Activated CD8-positive, alpha-beta memory T cell treated with anti-CD3 and anti-CD28 coated beads for 48 hours (primary cell): ENCODE measurements around the gene ANO3.
"Not testable (repeated sequence)": the region's sequence is repeated elsewhere in the genome, so short reads cannot be mapped to it uniquely, and the experiment has no call there.

Experiments
- DNase-seq, 3 experiments: peaks; one replicate each; pipeline ENCODE4 v3.0.0-alpha.2; 2020; ENCODE audit warnings: low read depth in 2 of 3, low spot score in 2 of 3

The ANO3 gene

GRCh38 chr11:26331911-26332571 lies at the start of gene ANO3:
Gene ANO3, plus strand, starts transcription at chr11:26332130. Its CDS starts 146 bp downstream, at chr11:26332276.
- no peak for DNase-seq

- no peak for DNase-seq
These were observed 48.0 kb upstream of the ANO3 start for GRCh38 chr11:26283852-26284408.

DNA sequence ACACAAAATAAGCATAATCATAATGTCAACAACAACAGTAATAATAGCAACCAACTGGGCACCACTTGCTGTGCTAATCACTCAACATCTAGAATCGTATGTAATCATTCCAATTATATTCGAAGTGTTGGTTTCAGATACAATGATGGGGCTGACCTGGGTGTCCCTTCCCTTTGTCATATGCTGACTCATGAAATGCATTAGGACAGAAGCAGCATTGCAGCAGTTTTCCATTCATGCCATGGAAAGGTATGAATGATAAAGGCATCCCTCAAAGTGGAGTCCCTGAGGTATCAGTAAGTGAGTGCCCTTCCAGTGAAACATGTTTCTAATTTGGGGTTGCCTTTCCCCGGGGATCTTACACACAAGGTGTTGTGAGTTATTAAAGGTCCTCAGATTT lies 46.3 kb upstream of the ANO3 start:
- no peak for DNase-seq

DNA sequence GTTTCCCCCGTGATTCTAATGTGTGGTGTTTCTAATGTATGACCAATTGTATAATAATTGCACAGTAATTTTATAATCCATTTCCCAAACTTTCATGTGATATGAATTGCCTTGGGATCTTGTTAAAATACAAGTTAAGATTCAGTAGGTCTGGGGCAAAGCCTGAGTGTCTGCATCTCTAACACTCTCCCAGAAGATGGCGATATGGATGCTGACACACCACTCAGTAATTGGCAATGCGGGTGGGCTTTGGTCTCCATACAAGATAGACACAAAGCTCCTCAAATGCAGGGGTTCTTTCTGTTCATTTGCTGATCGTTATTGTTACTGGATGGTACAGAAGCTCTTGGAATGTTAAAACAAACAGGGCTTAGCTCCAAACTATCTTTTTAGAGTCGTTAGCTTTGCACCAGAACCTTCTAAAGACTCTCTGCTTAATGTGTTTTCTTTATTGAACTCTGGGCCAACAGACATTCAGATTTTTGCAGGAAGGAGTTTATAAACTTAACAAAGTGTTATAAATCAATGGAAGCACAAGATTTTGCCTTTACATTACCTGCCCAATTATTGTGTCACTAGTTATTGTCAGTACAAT lies 45.4 kb upstream of the ANO3 start:
- DNase-seq = no peak

DNA sequence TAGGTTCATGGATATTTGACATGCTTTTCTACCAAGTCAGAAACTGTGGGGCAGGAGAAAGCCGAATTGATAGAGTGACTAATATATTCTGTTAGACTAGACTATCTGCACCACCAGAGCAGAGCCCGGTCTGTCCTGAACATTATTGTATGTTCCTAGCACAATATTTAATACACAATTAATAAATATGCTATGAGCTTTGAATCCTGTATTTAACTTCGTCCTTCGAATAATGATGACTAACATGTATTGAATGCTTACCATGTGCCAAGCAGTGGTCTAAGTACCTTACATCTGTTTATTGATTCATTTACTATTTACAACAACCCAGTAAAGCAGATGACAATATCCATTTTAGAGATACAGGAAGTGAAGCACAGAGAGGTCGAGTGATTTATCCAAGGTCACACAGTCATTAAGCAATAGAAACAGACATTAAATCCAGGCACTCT lies 44.8 kb upstream of the ANO3 start:
- DNase-seq = no peak

- no peak for DNase-seq
These were observed 34.5 kb upstream of the ANO3 start for GRCh38 chr11:26297189-26297975.

GRCh38 chr11:26316372-26316771 lies 15.6 kb upstream of the ANO3 start:
- DNase-seq = not testable (repeated sequence)

DNA sequence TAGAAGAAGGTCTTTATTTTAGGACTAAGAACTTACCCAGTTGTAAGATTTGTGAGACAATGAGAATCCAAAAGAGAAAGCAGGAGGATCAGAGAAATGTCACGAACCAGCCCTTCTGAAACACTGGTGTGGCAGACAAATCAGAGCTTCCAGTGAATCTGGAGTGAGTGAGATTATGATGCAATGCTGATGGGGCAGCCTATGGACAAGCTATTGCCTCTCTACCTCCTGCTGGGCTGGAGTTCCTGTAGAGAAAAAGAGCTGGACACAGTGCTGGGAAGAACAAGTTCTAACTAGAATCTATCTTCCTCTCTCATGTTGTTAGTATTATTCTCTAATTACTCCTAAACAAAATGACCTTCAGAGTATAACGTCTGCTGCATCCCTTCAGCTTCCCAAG lies 12.0 kb upstream of the ANO3 start:
- DNase-seq = no peak

GRCh38 chr11:26321516-26321915 lies 10.4 kb upstream of the ANO3 start:
- DNase-seq = no peak

- no peak for DNase-seq
These were observed 9.4 kb upstream of the ANO3 start for GRCh38 chr11:26322335-26323067.

DNA sequence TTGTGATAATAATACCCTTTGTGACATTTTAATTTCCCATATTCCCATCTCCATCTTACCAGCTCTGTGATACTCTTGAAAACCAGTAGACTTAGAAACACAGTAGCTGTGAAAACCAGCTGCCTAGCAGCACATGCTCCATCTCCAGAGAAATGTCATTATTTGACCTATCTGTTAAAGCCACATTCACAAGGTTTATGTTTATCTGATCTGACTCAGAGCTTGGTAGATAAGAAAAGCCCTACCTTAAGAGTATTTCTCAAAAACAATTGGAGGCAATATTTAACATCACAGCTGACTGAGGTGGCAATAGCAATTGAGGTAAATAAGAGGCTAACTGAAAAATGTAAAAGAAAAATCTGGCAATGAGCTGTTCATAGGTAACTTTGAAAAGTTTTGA lies 8.1 kb upstream of the ANO3 start:
- DNase-seq = no peak

- DNase-seq = no peak
These were observed 7.7 kb upstream of the ANO3 start for GRCh38 chr11:26324270-26324669.

- DNase-seq = no peak
These were observed 5.0 kb upstream of the ANO3 start for GRCh38 chr11:26326793-26327400.

DNA sequence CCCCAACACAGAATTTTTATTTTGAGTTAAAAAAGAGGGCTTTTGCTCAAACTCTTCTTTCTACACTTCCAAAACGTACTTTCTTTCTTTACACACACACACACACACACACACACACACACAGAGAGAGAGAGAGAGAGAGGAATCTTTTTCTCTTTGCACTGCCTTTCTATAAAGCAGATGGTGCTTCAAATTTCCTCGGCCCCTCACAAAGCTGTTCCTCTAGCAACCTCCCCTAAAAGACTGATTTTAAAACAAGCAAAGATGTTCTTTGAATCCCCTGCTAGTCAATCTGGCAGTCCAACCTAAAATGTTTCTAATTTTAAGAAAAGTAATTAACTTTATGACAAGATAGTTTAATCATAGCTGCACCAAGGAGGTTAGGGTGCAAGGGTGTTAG lies 2.7 kb upstream of the ANO3 start:
- DNase-seq = no peak

- no peak for DNase-seq
These were observed 1.7 kb upstream of the ANO3 start for GRCh38 chr11:26330262-26330661.

DNA sequence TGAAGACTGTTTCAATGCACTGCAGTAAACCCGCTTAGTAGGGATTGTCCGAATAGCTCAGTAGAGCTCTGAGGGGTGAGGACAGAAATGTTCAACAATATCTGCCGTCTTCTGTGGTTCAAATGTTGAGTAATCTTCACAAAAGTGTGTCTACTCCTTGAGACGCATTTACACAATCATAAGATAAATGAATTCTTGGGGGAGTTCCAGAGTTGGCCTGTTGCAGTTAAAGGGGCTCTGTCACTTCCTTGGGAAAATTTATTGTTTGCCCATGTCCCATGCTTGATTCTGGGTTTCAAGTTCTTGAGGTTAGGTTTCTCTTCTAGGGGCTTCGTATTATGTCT lies 614 bp downstream of the ANO3 start:
- no peak for DNase-seq

DNA sequence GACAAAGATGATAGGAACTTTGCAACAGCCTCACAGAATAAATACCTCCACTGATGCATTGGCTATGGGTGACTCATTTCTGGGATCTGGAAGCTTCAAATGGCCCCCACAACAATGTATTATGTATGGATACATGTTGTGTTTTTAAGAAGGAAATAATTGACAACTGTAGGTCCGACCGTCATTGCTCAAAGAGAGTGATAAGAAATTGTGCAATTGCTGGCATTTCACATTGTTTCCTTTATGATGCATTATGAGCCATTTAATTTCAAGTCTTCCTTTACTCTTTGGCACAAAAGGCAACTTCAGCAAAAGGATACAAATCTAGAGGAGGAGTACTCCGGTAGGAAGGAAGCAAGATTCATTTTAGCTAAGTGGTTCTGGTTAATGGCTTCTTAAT lies 2.0 kb downstream of the ANO3 start:
- no peak for DNase-seq

GRCh38 chr11:26335903-26336302 lies 4.0 kb downstream of the ANO3 start:
- DNase-seq = no peak

DNA sequence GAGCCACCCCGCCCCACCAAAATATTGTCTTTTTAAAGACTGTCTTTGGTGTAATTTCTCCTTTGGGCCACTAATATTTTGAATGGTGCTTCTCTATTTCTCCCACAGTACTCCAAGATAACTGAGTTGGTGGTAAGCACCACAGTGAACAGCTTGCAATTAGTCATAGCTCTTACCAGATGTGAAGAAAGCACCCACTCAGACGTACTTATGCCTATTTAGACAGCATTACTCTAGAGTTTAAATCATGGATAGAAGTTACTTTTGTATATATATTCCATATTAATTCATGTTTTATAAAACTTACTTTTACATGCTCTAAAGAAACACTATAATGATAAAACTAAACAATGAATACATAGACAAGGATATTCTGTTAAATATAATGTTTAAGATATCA lies 12.7 kb downstream of the ANO3 start:
- DNase-seq = no peak

DNA sequence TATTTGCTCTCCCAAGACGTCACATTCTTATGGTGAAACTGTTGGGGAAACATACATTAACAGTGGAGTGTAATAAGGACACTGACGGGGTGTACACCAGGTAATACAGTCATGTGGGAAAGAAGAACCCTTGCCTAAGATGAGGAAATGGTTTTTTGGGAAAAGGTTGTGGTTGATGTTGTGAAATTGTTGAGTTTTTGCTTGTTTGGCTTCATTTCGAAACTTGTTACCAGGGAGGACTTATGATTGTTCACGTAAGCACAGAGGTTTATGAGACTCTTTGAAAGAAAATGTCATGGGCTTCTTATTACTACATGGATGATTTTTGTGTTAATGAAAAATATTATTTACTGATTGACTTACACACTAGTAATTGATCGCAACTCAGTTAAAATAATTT lies 16.8 kb downstream of the ANO3 start:
- no peak for DNase-seq

DNA sequence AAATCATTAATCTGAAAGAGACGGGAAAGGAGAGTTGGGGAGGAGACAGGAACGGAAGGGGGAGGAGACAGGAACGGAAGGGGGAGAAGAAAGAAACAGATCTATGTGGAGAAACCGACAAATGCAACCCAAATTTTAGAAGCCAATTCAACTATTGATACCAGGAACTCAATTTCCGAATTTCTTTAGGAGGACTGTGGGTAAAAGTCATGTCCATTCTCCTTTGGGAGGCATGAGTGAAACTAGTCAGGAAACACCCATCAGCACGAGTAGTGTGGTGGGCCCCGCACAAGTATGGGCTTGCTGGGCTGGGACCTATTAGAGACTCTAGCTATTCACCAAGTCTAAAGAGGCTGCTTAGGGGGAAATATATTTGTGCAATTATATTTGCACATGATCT lies 18.1 kb downstream of the ANO3 start:
- DNase-seq = no peak
